ENCODE measurements around the gene TMEM158. TPM values are rescaled to one million over a fixed set of nuclear protein-coding genes. Genes with fewer than 3 reads are reported as not detected.

Gene TMEM158
- total and polyA plus RNA-seq, 2 of the 8 experiments (the other 6 are each of a cell fraction or from before 2014, with no cell fraction given), result 6.8 to 30.3 TPM

- TF ChIP-seq CHD7 (IDR thresholded peaks at IDR 0.05; ENCODE audit: insufficient replicate concordance, low read length) (no peak), SP2 (IDR thresholded peaks at IDR 0.05; ENCODE audit: low read length) (no peak), TBP (IDR thresholded peaks at IDR 0.05; ENCODE audit: low read depth, low read length) (no peak), CEBPB (IDR thresholded peaks at IDR 0.05; ENCODE audit: low read depth, low read length) (no peak), KDM1A (IDR thresholded peaks at IDR 0.05; ENCODE audit: borderline replicate concordance, low read length) (no peak), ATF2 (IDR thresholded peaks at IDR 0.05; ENCODE audit: low read length) (no peak), SP1 (IDR thresholded peaks at IDR 0.05; ENCODE audit: low read depth, low read length) (no peak), SUZ12 (IDR thresholded peaks at IDR 0.05; ENCODE audit: low read length) (no peak), TAF1 (IDR thresholded peaks at IDR 0.05; ENCODE audit: low read depth, low read length) (no peak), CHD2 (IDR thresholded peaks at IDR 0.05; ENCODE audit: low read length) (no peak), SIX5 (IDR thresholded peaks at IDR 0.05; ENCODE audit: low read depth, low read length) (no peak), YY1 (IDR thresholded peaks at IDR 0.05; ENCODE audit: low read depth, low read length) (no peak)
Measured at GRCh38 chr3:45204136-45204535, 22.0 kb downstream of the TMEM158 start (continued).

All from H1 (cell line).